Activated T-cell treated with anti-CD3 and anti-CD28 coated beads, Interleukin-2, amount 50 U/mL, for 24 hours (primary cell): ENCODE measurements around the gene EPG5.

Experiments
- DNase-seq: peaks from one replicate; pipeline ENCODE4 v3.0.0-alpha.2; 2020
- H3K27ac Mint-ChIP-seq: 2 replicates; pipeline ENCODE4 v1.8.0; 2020; ENCODE audit warnings: mild to moderate bottlenecking, mixed read lengths
- H3K27me3 Mint-ChIP-seq: 2 replicates; pipeline ENCODE4 v1.8.0; 2020; ENCODE audit warnings: mixed read lengths
- H3K36me3 Mint-ChIP-seq: 2 replicates; pipeline ENCODE4 v1.8.0; 2020; ENCODE audit warnings: low read depth, mixed read lengths
- H3K4me1 Mint-ChIP-seq: 2 replicates; pipeline ENCODE4 v1.8.0; 2020; ENCODE audit warnings: low read depth, mixed read lengths
- H3K4me3 Mint-ChIP-seq: 2 replicates; pipeline ENCODE4 v1.8.0; 2020; ENCODE audit warnings: mild to moderate bottlenecking, moderate library complexity, mixed read lengths
- H3K9me3 Mint-ChIP-seq: 2 replicates; pipeline ENCODE4 v1.8.0; 2020; ENCODE audit warnings: mixed read lengths

The EPG5 gene, protein sequence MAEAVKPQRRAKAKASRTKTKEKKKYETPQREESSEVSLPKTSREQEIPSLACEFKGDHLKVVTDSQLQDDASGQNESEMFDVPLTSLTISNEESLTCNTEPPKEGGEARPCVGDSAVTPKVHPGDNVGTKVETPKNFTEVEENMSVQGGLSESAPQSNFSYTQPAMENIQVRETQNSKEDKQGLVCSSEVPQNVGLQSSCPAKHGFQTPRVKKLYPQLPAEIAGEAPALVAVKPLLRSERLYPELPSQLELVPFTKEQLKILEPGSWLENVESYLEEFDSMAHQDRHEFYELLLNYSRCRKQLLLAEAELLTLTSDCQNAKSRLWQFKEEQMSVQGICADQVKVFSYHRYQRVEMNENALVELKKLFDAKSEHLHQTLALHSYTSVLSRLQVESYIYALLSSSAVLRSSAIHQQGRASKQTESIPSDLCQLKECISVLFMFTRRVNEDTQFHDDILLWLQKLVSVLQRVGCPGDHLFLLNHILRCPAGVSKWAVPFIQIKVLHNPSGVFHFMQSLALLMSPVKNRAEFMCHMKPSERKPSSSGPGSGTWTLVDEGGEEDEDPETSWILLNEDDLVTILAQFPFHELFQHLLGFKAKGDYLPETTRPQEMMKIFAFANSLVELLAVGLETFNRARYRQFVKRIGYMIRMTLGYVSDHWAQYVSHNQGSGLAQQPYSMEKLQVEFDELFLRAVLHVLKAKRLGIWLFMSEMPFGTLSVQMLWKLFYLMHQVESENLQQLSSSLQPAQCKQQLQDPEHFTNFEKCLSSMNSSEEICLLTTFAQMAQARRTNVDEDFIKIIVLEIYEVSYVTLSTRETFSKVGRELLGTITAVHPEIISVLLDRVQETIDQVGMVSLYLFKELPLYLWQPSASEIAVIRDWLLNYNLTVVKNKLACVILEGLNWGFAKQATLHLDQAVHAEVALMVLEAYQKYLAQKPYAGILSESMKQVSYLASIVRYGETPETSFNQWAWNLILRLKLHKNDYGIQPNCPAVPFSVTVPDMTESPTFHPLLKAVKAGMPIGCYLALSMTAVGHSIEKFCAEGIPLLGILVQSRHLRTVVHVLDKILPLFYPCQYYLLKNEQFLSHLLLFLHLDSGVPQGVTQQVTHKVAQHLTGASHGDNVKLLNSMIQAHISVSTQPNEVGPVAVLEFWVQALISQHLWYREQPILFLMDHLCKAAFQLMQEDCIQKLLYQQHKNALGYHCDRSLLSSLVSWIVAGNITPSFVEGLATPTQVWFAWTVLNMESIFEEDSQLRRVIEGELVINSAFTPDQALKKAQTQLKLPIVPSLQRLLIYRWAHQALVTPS (N-terminal part only)

DNA sequence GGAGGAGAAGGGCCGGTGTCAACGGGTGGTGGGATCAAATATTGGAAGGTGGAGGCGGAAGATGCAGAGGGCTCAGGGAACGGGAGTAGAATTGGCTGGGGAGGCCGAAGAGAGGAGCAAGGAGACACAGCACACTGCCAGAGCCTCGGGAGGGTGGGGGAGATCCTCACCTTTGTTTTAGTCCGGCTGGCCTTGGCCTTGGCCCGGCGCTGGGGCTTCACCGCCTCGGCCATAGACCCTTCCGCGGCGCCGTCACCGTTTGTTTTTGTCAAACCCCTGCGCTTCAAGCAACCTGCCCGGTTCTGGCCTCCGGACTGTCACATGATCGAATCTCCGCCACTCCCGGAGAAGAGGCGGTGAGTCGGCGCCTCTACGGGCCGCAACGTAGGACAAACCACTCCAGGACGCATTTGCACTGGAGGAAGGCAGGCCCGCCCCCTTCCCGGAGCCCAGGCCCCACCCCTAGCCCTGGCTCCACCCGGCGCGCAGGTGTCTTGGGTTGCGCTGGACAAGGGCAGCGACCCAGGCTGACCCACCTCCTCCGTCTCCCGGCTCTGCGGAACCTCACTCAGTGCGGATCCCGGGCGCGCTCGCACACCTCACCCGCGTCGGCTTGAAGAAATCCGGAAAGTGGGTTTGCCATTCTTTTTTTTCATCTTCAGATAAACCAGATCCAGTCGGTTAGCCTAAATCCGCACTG lies at the start of gene EPG5:
EPG5 (minus strand) TSS at position 323 of the 700 bp plus-strand sequence; CDS start at position 233, 90 bp downstream.
- H3K27me3 Mint-ChIP-seq: no peaks in the 10 kb centered on the region
- H3K27ac Mint-ChIP-seq: peak within 1 kb of the TSS; percentile 95
- H3K4me3 Mint-ChIP-seq: peak within 1 kb of the TSS; percentile 95
- peaks cover 33% of the 10 kb centered on the region for H3K36me3 Mint-ChIP-seq
- peaks cover 39% of the 10 kb centered on the region for H3K4me1 Mint-ChIP-seq
- DNase-seq: peak; percentile 94
- H3K9me3 Mint-ChIP-seq: no peaks in the 10 kb centered on the region

DNA sequence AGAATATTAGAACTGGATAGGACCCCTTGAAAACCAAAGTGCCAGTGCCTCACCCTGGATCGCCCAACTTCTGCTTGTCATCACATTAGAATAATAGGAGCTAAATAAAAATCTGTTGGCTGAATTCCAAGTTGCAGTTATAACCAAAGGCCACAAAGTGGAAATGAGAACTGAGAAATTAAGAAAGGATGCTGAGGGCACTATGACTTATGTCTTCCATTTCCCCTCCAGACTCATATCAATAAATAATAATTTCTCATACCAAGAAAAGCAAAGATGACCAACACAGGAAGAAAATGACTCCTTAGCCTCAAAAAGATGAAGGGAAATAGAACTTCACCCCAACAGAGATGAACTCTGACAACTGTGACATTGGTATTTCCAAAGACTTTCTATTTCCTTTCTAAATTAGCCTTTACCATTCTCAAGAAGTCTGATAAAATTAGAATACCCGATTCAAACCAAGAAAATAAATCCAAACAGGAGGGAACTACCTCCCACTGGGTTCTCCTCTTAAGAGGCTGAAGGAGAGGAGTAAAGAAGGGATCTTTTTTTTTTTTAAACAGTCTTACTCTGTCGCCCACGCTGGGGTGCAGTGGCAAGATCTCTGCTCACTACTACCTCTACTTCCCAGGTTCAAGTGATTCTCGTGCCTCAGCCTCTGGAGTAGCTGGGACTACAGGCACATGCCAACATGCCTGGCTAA lies 46.5 kb upstream of the EPG5 start:
- Mint-ChIP-seq H3K4me1 (peaks cover 29% of the 10 kb centered on the region), H3K36me3 (peaks cover 41% of the 10 kb centered on the region), H3K9me3 (no peaks in the 10 kb centered on the region), H3K27me3 (no peaks in the 10 kb centered on the region), H3K4me3 (peak overlapping the region; percentile 36), H3K27ac (peak overlapping the region; percentile 93)
- peak; percentile 35 for DNase-seq

DNA sequence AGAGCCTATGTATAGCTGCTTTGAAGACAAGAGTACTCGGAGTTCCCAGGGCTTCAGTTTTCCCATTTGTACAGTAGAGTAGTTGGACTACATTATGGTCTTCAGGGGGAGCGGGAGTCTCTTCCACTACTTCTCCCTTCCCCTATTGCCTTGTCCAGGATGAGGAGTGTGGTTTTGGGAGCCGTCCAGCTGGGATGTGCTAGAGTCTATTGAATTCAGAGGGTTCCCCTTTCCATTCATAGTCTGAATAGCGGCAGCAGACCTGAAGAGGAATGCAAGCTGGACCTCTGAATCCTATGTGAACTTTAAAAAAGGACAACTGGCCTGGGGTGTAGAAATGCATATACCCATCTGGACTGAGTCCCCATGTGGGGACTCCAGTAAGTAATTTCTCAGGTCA lies 43.5 kb upstream of the EPG5 start:
- Mint-ChIP-seq H3K9me3 (no peaks in the 10 kb centered on the region), H3K4me3 (no peak overlapping the region), H3K36me3 (peaks cover 54% of the 10 kb centered on the region), H3K4me1 (peaks cover 29% of the 10 kb centered on the region), H3K27ac (no peak overlapping the region), H3K27me3 (no peaks in the 10 kb centered on the region)
- DNase-seq: no peak

DNA sequence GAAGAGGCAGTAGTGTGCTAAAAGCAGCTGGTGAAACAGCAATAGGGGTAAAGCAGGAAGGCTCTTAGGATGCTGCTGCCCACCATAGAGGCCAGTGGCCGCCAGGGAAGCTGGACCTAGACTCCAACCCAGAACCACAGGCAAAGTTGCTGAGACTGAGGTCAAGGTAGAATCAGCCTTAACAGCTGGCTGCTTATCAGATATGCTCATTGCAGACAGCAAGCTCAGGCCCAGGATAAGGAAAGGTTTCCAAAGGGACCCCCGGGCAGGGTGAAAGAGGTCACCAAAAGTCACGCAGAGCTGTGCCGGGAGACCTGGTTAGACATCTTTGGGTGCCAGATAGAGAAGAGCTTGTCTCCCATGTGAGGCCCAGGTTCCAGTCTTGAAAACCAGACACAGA lies 42.9 kb upstream of the EPG5 start:
- Mint-ChIP-seq H3K4me1 (peaks cover 27% of the 10 kb centered on the region), H3K27ac (no peak overlapping the region), H3K36me3 (peaks cover 53% of the 10 kb centered on the region), H3K9me3 (no peaks in the 10 kb centered on the region), H3K4me3 (no peak overlapping the region), H3K27me3 (no peaks in the 10 kb centered on the region)
- no peak for DNase-seq

DNA sequence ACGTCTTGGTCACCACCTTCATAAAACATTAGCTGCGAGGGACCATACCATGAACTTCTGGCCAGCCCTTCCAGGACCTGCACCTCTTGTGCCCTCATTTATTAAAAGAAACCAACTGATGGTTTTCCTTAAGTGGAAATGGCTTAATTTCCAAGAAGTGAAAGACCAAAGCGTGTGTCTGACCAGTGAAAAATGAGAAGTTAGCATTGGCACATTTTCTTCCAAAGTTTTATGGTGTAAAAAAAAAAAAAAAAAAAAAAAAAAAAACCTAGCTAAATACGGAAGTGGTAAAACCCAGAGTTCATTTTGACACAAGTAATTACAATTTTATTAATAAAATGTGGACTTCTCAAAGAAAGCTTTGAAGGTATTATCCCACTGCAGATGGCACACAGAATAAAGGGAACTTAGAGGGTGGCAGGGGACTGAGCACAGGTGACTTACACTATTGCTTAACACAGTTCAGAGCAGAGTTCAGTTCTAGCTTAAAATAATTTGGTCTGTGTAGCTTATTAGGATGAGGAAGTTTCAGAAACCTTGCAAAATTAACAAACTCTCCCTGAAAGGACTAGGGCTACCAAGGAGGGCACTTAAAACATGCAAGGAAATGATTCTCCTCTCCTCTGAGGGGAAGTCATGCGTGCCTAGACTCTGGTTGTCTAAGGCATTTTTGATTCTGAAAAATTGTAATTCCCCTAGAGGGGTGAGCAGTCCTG lies 42.2 kb upstream of the EPG5 start:
- peaks cover 54% of the 10 kb centered on the region for H3K36me3 Mint-ChIP-seq
- no peak overlapping the region for H3K27ac Mint-ChIP-seq
- H3K4me3 Mint-ChIP-seq: no peak overlapping the region
- H3K27me3 Mint-ChIP-seq: no peaks in the 10 kb centered on the region
- DNase-seq: no peak
- peaks cover 19% of the 10 kb centered on the region for H3K4me1 Mint-ChIP-seq
- H3K9me3 Mint-ChIP-seq: no peaks in the 10 kb centered on the region

DNA sequence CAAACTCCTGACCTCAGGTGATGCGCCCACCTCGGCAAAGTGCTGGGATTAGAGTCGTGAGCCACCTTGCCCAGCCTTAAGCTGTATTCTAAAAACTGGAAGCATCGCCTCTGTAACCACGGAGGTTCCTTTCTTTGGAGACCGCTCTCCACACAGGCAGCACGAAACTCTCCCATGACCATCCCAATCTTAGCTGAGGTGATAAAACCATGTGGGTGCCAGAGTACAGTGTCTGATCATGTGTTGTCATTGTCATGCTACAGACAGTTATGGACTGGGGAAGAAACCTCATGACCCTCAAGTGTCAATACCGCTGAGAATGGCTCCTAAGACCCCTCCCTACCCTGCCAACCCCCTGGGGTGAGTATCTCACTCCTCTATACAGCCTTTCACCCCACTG lies 41.4 kb upstream of the EPG5 start:
- H3K4me3 Mint-ChIP-seq: no peak overlapping the region
- H3K27ac Mint-ChIP-seq: no peak overlapping the region
- H3K9me3 Mint-ChIP-seq: no peaks in the 10 kb centered on the region
- H3K4me1 Mint-ChIP-seq: peaks cover 12% of the 10 kb centered on the region
- peaks cover 57% of the 10 kb centered on the region for H3K36me3 Mint-ChIP-seq
- no peak for DNase-seq
- H3K27me3 Mint-ChIP-seq: no peaks in the 10 kb centered on the region

DNA sequence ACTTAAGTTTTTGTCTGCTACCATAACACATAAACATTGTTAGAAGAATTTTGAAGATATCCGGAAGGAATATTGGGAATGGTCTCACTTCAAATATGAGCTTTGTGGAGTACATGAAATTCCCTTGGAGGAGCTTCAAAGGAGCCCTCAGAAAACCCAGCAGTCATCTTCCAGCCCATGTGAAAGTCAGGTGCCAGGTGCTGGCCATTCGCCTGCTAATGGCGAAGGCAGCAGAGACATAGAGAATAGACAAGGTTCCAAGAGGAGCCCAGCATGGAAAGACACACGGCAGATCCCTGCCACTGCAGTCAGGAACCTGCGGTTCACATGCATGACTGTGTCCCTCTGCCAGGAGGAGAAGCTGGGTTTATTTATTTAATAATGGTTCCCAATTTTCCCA lies 40.0 kb upstream of the EPG5 start:
- DNase-seq: no peak
- Mint-ChIP-seq H3K27me3 (no peaks in the 10 kb centered on the region), H3K4me1 (peaks cover 5% of the 10 kb centered on the region), H3K27ac (no peak overlapping the region), H3K9me3 (peaks cover 7% of the 10 kb centered on the region), H3K4me3 (no peak overlapping the region), H3K36me3 (peaks cover 68% of the 10 kb centered on the region)

DNA sequence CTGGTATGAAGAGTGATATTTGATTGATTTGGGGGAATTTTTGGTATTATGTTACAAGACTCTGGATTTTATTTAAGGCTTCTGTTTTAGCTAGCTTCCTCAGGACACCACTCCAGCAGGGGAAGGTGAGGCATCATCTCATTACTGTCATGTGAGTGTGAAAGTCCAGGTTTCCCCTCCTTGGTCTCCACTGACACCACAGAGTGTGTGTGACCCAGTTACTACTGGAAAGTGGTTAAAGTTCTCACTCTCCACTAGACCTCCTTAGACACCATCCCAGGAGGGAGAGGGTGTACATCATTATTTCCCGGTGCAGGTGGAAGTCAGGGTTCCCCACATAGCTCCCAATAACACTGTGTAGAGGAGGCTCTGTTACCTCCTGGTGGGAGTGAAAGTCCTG lies 35.8 kb upstream of the EPG5 start:
- H3K27ac Mint-ChIP-seq: no peak overlapping the region
- peaks cover 32% of the 10 kb centered on the region for H3K4me1 Mint-ChIP-seq
- DNase-seq: no peak
- H3K9me3 Mint-ChIP-seq: peaks cover 16% of the 10 kb centered on the region
- no peaks in the 10 kb centered on the region for H3K27me3 Mint-ChIP-seq
- peaks cover 54% of the 10 kb centered on the region for H3K36me3 Mint-ChIP-seq
- H3K4me3 Mint-ChIP-seq: no peak overlapping the region

DNA sequence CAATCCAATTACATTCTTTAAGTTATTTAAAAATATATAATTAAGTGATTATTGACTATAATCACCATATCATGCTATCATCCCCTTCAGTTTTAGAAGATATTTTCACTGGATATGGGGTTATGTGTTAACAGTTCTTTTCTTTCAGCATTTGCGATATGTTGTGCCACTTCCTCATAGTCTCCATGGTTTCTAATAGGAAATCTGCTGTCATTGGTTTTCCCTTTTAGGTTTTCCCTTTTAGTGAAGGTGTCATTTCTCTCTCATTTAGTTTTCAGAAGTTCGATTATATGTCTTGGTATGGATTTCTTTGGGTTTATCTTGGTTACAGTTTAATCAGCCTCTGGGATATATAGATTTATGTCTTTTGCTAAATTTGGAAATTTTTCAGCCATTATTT lies 34.8 kb upstream of the EPG5 start:
- no peak overlapping the region for H3K27ac Mint-ChIP-seq
- H3K4me3 Mint-ChIP-seq: no peak overlapping the region
- H3K36me3 Mint-ChIP-seq: peaks cover 50% of the 10 kb centered on the region
- DNase-seq: no peak
- peaks cover 41% of the 10 kb centered on the region for H3K4me1 Mint-ChIP-seq
- peaks cover 16% of the 10 kb centered on the region for H3K9me3 Mint-ChIP-seq
- no peaks in the 10 kb centered on the region for H3K27me3 Mint-ChIP-seq

DNA sequence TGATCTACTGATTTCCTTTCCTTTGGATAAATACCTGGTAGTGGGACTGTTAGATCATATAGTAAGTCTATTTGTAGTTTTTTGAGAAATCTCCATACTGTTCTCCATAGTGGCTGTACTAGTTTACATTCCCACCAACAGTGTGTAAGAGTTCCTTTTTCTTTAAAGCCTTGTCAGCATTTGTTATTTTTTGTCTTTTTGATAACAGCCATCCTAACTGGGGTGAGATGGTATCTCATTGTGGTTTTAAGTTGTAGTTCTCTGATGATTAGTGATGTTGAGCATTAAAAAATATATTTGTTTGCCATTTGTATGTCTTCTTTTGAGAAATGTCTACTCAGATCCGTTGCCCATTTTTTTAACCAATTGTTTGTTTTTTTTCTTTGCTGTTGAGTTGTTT lies 33.9 kb upstream of the EPG5 start:
- Mint-ChIP-seq H3K36me3 (peaks cover 50% of the 10 kb centered on the region), H3K27ac (peak overlapping the region; percentile 13), H3K4me1 (peaks cover 46% of the 10 kb centered on the region), H3K9me3 (peaks cover 16% of the 10 kb centered on the region), H3K27me3 (no peaks in the 10 kb centered on the region), H3K4me3 (no peak overlapping the region)
- no peak for DNase-seq

DNA sequence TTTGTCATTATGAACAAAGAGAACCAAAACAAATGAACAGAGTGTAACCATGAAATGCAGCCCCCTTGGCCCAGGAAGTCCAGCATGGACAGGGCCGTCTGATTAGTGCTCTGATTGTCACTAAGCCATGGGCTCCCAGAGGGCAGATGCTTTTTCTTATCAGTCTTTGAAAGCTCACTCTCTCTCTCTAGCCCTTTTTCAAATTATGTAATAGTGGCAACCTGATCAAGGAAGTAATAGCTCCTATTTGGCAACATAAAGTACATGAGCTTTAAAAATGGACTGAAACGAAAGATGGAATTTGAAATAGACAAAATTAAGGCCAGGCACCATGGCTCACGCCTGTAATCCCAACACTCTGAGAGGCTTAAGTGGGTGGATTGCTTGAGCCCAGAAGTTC lies 32.4 kb upstream of the EPG5 start:
- H3K27me3 Mint-ChIP-seq: no peaks in the 10 kb centered on the region
- H3K4me1 Mint-ChIP-seq: peaks cover 48% of the 10 kb centered on the region
- H3K4me3 Mint-ChIP-seq: no peak overlapping the region

DNA sequence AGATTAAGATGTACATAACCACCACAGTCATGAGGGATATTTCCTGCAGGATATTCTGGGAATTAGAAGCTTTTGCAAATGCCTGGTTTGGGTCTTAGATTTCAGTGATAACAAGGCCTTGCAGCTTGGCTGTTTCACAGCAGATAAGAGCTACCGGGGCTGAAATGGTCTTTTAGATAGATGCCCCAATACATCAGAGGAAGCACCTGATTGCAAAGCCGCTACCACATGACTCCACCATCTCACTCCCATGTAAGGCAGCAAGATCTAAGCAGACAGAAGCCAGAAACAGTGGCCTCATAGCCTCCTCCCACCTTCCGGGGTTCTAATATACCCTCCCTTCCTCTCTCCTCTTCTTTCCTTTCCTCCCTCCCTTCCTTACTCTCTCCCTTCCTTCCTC lies 31.1 kb upstream of the EPG5 start:
- peak overlapping the region; percentile 94 for H3K27ac Mint-ChIP-seq
- H3K36me3 Mint-ChIP-seq: peaks cover 50% of the 10 kb centered on the region
- peaks cover 16% of the 10 kb centered on the region for H3K9me3 Mint-ChIP-seq
- no peaks in the 10 kb centered on the region for H3K27me3 Mint-ChIP-seq
- peak overlapping the region; percentile 65 for H3K4me3 Mint-ChIP-seq
- peaks cover 51% of the 10 kb centered on the region for H3K4me1 Mint-ChIP-seq
- DNase-seq: no peak

More for the DNA sequence above, 32.4 kb upstream of the EPG5 start:
- H3K27ac Mint-ChIP-seq: no peak overlapping the region
- no peak for DNase-seq
- H3K9me3 Mint-ChIP-seq: peaks cover 16% of the 10 kb centered on the region
- H3K36me3 Mint-ChIP-seq: peaks cover 50% of the 10 kb centered on the region

DNA sequence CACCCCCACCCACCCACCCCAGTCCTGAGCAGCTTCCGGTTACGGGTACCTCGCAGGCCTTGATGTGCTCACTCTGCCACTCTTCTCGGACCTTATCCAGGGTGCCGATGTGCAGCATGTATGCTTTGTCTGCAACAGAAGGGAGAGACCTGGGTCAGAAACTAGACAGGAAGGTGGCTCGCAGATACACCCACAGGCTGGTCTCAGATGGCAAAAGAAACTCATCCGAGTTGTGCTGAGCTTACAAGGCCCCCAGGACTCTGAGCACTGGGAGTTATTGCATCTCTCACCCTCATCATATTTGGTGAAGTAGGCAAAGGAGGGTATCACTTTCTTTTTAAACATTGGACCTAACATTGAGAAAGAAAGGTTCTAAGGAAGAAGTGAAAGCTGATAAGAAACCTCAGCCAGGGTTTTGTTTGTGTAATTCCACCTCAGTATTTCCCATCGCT lies 30.6 kb upstream of the EPG5 start:
- peaks cover 44% of the 10 kb centered on the region for H3K36me3 Mint-ChIP-seq

More for the DNA sequence above, 30.6 kb upstream of the EPG5 start:
- peak; percentile 64 for DNase-seq
- peak overlapping the region; percentile 94 for H3K27ac Mint-ChIP-seq
- H3K9me3 Mint-ChIP-seq: peaks cover 13% of the 10 kb centered on the region
- H3K27me3 Mint-ChIP-seq: no peaks in the 10 kb centered on the region
- peak overlapping the region; percentile 65 for H3K4me3 Mint-ChIP-seq
- peaks cover 50% of the 10 kb centered on the region for H3K4me1 Mint-ChIP-seq
